CMK (cell line): ENCODE measurements around the gene VWA3B.
"Not testable (repeated sequence)": the region's sequence is repeated elsewhere in the genome, so short reads cannot be mapped to it uniquely, and the experiment has no call there.

Source experiments
- DNase-seq: peaks from one replicate; pipeline ENCODE4 v3.0.0-alpha.2; 2010; ENCODE audit warnings: low read depth

VWA3B gene

GRCh38 chr2:98297817-98298682 is 211.1 kb downstream of the VWA3B start:
- DNase-seq: no peak

- no peak for DNase-seq
Measured at GRCh38 chr2:98298683-98299164, 211.8 kb downstream of the VWA3B start.

GRCh38 chr2:98299211-98299905 is 212.4 kb downstream of the VWA3B start:
- no peak for DNase-seq

GRCh38 chr2:98300141-98300874 is 213.3 kb downstream of the VWA3B start:
- DNase-seq: no peak

- no peak for DNase-seq
Measured at GRCh38 chr2:98301469-98301868, 214.5 kb downstream of the VWA3B start.

- DNase-seq: not testable (repeated sequence)
Measured at GRCh38 chr2:98307131-98307696, 220.2 kb downstream of the VWA3B start.

GRCh38 chr2:98308068-98308467 is 221.1 kb downstream of the VWA3B start:
- no peak for DNase-seq

GRCh38 chr2:98308532-98308931 is 221.6 kb downstream of the VWA3B start:
- DNase-seq: no peak

GRCh38 chr2:98309580-98309979 is 222.6 kb downstream of the VWA3B start:
- DNase-seq: no peak

- no peak for DNase-seq
Measured at GRCh38 chr2:98310010-98310409, 223.0 kb downstream of the VWA3B start.

GRCh38 chr2:98311090-98311489 is 224.1 kb downstream of the VWA3B start:
- DNase-seq: no peak

GRCh38 chr2:98311771-98312545 is 225.0 kb downstream of the VWA3B start:
- DNase-seq: no peak

- DNase-seq: no peak
Measured at GRCh38 chr2:98313492-98314250, 226.7 kb downstream of the VWA3B start.

GRCh38 chr2:98314251-98314650 is 227.3 kb downstream of the VWA3B start:
- no peak for DNase-seq

- no peak for DNase-seq
Measured at GRCh38 chr2:98315957-98316356, 229.0 kb downstream of the VWA3B start.

GRCh38 chr2:98317214-98317613 is 230.2 kb downstream of the VWA3B start:
- DNase-seq: no peak

- DNase-seq: not testable (repeated sequence)
Measured at GRCh38 chr2:98320171-98320570, 233.2 kb downstream of the VWA3B start.

- no peak for DNase-seq
Measured at GRCh38 chr2:98324181-98324580, 237.2 kb downstream of the VWA3B start.

- DNase-seq: no peak
Measured at GRCh38 chr2:98327776-98328175, 240.8 kb downstream of the VWA3B start.

GRCh38 chr2:98329549-98329948 is 242.6 kb downstream of the VWA3B start:
- no peak for DNase-seq

- DNase-seq: no peak
Measured at GRCh38 chr2:98332989-98333388, 246.0 kb downstream of the VWA3B start.
